Thyroid gland (tissue), 4 donors: Measurements from ENCODE around the gene KRIT1.

Experiments
- POLR2A ChIP-seq, 2 donors: fragments of 450-650 bp; IDR thresholded peaks; one replicate each; pipeline ENCODE4 v1.6.1; 2017; ENCODE audit warnings: antibody characterized with exemption in 2 of 2, mild to moderate bottlenecking in 2 of 2, moderate library complexity in 1 of 2
- TF ChIP-seq, protein P1 (sequence below), 6 experiments: fragments of 200-600 bp in 3 of 6; fragments of 450-650 bp in 3 of 6; sonication (generic) in 3 of 6; IDR thresholded peaks; one replicate each; pipeline ENCODE4 v1.5.1; 2016 to 2019; ENCODE audit warnings: antibody characterized with exemption in 6 of 6, mild to moderate bottlenecking in 2 of 6, inconsistent platforms in 1 of 6, moderate library complexity in 1 of 6

GRCh38 chr7:92253251-92253650 lies 7.5 kb upstream of the KRIT1 start:
- TF ChIP-seq POLR2A (IDR thresholded peaks at IDR 0.05), result no peak
- TF ChIP-seq, protein P1, sequence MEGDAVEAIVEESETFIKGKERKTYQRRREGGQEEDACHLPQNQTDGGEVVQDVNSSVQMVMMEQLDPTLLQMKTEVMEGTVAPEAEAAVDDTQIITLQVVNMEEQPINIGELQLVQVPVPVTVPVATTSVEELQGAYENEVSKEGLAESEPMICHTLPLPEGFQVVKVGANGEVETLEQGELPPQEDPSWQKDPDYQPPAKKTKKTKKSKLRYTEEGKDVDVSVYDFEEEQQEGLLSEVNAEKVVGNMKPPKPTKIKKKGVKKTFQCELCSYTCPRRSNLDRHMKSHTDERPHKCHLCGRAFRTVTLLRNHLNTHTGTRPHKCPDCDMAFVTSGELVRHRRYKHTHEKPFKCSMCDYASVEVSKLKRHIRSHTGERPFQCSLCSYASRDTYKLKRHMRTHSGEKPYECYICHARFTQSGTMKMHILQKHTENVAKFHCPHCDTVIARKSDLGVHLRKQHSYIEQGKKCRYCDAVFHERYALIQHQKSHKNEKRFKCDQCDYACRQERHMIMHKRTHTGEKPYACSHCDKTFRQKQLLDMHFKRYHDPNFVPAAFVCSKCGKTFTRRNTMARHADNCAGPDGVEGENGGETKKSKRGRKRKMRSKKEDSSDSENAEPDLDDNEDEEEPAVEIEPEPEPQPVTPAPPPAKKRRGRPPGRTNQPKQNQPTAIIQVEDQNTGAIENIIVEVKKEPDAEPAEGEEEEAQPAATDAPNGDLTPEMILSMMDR (IDR thresholded peaks at IDR 0.05), result no peak
